ENCODE data around the gene CTAG1A. TPM values are rescaled to one million over a fixed set of nuclear protein-coding genes. Genes with fewer than 3 reads are reported as not detected.

Gene CTAG1A
- total RNA-seq, 1 donor from 2014 or later = not detected

DNA sequence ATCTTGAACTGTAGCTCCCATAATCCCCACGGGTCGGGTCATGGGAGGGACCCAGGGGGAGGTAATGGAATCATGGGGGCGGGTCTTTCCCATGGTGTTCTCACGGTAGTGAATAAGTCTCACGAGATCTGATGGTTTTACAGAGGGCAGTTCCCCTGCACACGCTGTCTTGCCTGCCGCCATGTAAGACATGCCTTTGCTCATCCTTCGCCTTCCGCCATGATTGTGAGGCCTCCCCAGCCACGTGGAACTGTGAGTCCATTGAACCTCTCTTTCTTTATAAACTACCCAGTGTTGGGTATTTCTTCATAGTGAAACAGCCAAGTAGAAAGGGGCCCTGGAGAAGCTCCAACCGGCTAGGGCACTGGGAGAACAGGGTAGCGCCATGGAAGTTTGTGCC, 12.3 kb downstream of the CTAG1A start:
- H3K36me3 ChIP-seq (ENCODE audit: control insufficient read depth, insufficient read depth, low read length) = no peaks in the 10 kb centered on the region
- no peak for DNase-seq (ENCODE audit: low read depth)
- H3K4me3 ChIP-seq (ENCODE audit: low read depth, low read length) = no peak overlapping the region
- no peaks in the 10 kb centered on the region for H3K27me3 ChIP-seq (ENCODE audit: control insufficient read depth, insufficient read depth, low read length)
- TF ChIP-seq, protein P1, sequence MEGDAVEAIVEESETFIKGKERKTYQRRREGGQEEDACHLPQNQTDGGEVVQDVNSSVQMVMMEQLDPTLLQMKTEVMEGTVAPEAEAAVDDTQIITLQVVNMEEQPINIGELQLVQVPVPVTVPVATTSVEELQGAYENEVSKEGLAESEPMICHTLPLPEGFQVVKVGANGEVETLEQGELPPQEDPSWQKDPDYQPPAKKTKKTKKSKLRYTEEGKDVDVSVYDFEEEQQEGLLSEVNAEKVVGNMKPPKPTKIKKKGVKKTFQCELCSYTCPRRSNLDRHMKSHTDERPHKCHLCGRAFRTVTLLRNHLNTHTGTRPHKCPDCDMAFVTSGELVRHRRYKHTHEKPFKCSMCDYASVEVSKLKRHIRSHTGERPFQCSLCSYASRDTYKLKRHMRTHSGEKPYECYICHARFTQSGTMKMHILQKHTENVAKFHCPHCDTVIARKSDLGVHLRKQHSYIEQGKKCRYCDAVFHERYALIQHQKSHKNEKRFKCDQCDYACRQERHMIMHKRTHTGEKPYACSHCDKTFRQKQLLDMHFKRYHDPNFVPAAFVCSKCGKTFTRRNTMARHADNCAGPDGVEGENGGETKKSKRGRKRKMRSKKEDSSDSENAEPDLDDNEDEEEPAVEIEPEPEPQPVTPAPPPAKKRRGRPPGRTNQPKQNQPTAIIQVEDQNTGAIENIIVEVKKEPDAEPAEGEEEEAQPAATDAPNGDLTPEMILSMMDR (IDR thresholded peaks at IDR 0.05; ENCODE audit: insufficient read depth, low read length, poor library complexity, severe bottlenecking) = no peak

DNA sequence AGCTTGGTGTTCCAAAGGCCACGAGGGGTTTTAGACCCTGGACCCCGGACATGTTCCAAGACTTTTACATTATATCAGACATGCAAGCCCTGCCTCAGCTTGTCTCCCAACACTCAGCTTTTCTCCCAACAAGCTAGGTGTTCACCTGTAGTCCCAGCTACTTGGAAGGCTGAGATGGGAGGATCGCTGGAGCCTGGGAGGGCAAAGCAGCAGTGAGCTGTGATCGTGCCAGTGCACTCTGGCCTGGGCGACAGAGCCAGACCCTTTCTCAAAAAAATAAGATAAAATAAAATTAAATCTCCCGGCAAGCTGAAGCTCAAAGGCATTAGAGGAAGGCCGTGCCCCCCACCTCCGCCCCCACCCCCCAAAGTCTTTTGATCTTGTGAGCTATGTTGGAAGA, 13.7 kb downstream of the CTAG1A start:
- no peaks in the 10 kb centered on the region for H3K36me3 ChIP-seq (ENCODE audit: control insufficient read depth, insufficient read depth, low read length)
- H3K27me3 ChIP-seq (ENCODE audit: control insufficient read depth, insufficient read depth, low read length) = no peaks in the 10 kb centered on the region
- TF ChIP-seq, protein P1 (IDR thresholded peaks at IDR 0.05; ENCODE audit: insufficient read depth, low read length, poor library complexity, severe bottlenecking) = no peak
- H3K4me3 ChIP-seq (ENCODE audit: low read depth, low read length) = no peak overlapping the region
- no peak for DNase-seq (ENCODE audit: low read depth)

DNA sequence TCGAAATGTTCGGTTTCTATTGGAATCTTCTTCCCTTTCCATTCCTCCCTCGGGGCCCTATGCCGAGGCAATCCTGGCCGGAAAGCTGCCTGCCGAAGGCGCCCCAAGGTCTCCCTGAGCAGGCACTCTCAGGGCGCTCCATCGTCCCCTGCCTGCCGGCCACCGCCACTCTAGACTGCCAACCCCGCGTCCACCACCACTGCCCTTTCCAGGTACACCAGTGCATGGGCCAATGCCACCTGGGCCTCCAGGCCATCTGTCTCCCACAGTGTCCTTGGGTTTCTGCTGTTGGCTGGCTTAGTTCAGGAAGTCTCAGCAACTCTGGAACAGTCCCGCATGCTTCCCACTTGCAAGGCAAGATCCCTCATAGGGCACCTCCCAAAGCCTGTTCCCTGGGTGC, 14.6 kb downstream of the CTAG1A start:
- DNase-seq (ENCODE audit: low read depth) = no peak
- Histone ChIP-seq H3K36me3 (ENCODE audit: control insufficient read depth, insufficient read depth, low read length) (no peaks in the 10 kb centered on the region), H3K4me3 (ENCODE audit: low read depth, low read length) (no peak overlapping the region), H3K27me3 (ENCODE audit: control insufficient read depth, insufficient read depth, low read length) (no peaks in the 10 kb centered on the region)
- TF ChIP-seq, protein P1 (IDR thresholded peaks at IDR 0.05; ENCODE audit: insufficient read depth, low read length, poor library complexity, severe bottlenecking) = no peak

DNA sequence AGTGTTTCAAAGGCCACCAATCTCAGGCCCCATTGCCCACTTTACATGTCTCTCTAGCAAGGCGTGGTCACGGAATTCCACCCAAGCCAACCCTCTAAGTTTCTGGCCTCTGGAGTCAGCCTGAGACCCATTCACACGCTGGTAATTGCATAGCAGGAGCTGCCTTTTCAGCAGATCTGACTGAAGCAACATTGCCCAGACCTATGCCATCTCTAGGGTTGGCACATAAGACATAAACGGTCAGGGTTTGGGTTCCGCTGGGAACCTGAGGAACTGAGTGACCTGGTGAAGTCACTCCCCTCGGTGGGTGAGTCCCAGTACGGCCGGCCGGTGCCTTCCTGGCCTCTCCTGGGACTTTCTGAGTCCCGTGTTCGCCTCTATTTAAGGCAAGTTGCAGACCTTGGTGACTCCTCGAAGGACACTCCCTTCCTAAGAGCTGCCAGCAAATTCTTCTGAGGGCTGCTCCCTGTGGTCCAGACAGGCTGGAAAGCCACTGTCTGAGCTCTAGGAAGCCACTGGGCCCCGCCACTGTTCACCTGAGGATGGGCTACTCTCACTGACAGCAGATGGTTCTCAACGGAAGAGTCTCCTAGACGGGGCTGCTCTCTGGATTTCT, 15.9 kb downstream of the CTAG1A start:
- DNase-seq (ENCODE audit: low read depth) = no peak

DNA sequence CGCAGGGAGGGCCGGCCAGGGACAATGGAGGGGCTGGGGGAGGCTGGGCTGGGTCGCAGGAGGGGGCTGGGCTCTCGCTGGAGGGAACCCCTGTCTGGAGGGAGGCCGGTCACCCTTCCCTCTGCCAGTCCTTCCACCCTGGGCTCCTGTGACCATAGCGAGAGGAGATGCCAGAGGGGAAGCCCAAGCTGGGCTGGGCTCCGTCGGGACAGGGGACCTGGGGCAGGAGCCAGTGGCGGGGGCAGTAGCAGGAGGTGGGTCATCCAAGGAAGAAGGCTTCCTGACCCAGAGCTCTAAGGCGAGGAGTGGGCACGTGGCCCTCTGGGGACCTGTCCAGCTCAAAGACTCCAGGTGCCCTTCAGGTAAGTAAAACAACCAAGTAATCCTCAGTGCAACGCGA, 17.3 kb downstream of the CTAG1A start:
- TF ChIP-seq, protein P1 (IDR thresholded peaks at IDR 0.05; ENCODE audit: insufficient read depth, low read length, poor library complexity, severe bottlenecking) = no peak
- no peaks in the 10 kb centered on the region for H3K36me3 ChIP-seq (ENCODE audit: control insufficient read depth, insufficient read depth, low read length)
- no peaks in the 10 kb centered on the region for H3K27me3 ChIP-seq (ENCODE audit: control insufficient read depth, insufficient read depth, low read length)
- DNase-seq (ENCODE audit: low read depth) = no peak
- H3K4me3 ChIP-seq (ENCODE audit: low read depth, low read length) = no peak overlapping the region

More for the DNA sequence above, 15.9 kb downstream of the CTAG1A start:
- Histone ChIP-seq H3K36me3 (ENCODE audit: control insufficient read depth, insufficient read depth, low read length) (no peaks in the 10 kb centered on the region), H3K27me3 (ENCODE audit: control insufficient read depth, insufficient read depth, low read length) (no peaks in the 10 kb centered on the region), H3K4me3 (ENCODE audit: low read depth, low read length) (no peak overlapping the region)
- TF ChIP-seq, protein P1 (IDR thresholded peaks at IDR 0.05; ENCODE audit: insufficient read depth, low read length, poor library complexity, severe bottlenecking) = no peak
